ENCODE measurements around the gene STUB1. TPM values are rescaled to one million over a fixed set of nuclear protein-coding genes. Genes with fewer than 3 reads are reported as not detected.

The STUB1 gene
- total and polyA plus RNA-seq, 2 of the 8 experiments (the other 6 are each of a cell fraction or from before 2014, with no cell fraction given): 89.9 to 103 TPM

DNA sequence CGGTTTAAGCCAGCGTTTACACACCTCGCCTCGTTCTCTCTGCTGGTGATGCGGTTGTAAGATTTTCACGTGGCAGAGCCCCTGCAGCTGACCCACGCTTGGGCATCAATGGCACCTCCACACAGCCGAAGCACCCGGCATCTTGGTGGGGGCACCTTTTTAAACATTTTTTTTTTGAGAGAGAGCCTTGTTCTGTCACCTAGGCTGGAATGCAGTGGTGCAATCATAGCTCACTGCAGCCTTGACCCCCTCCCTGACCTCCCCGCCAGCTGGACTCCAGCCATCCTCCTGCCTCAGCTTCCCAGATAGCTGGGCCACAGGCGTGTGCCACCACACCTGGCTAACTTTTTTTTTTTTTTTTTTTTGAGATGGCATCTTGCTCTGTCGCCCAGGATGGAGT is 26.2 kb upstream of the STUB1 start:
- Histone ChIP-seq H3K9me3 (ENCODE audit: insufficient read depth in 2 of 2, low read depth in 1 of 2, low read length in 1 of 2) (no peaks in the 10 kb centered on the region), H2AFZ (ENCODE audit: low read length) (no peak overlapping the region), H3K36me3 (ENCODE audit: control insufficient read depth in 2 of 4, insufficient read depth in 4 of 4, low read length in 3 of 4) (peaks cover 0 to 44% (median 2%) of the 10 kb centered on the region in 4 experiments; a peak in 3 of 8 replicates), H2BK20ac (ENCODE audit: low read length) (no peak overlapping the region), H3K4ac (replicated peaks; ENCODE audit: insufficient read length, low read depth, low read length) (no peak overlapping the region), H3K4me1 (replicated peaks in 1 of 4; ENCODE audit: control insufficient read depth in 3 of 4, insufficient read depth in 4 of 4, low read length in 3 of 4) (peaks cover 0 to 2% (median under 1%) of the 10 kb centered on the region in 4 experiments; a peak in 2 of 7 replicates), H3K79me1 (ENCODE audit: low read depth, low read length) (no peaks in the 10 kb centered on the region), H3K4me3 (ENCODE audit: extremely low read depth in 1 of 4, insufficient read depth in 2 of 4, low read depth in 3 of 4, low read length in 4 of 4) (no peak overlapping the region), H4K5ac (ENCODE audit: insufficient read length, low read depth, low read length) (no peak overlapping the region), H4K8ac (ENCODE audit: extremely low read depth, insufficient read depth, low read length) (no peak overlapping the region), H3K27ac (ENCODE audit: low read depth, low read length) (no peak overlapping the region), H3K27me3 (replicated peaks in 1 of 4; ENCODE audit: control insufficient read depth in 3 of 4, extremely low read depth in 1 of 4, insufficient read depth in 3 of 4, low read length in 3 of 4) (no peaks in the 10 kb centered on the region), H3K56ac (replicated peaks; ENCODE audit: insufficient read length, low read depth, low read length) (no peak overlapping the region), H2BK5ac (ENCODE audit: low read depth, low read length) (no peak overlapping the region), H3K23me2 (ENCODE audit: low read depth, low read length) (peaks cover 2% of the 10 kb centered on the region; the same call in 1 of the 2 replicates), H3K9ac (replicated peaks in 1 of 4; ENCODE audit: extremely low read depth in 1 of 4, low read depth in 3 of 4, low read length in 3 of 4) (no peak overlapping the region), H3K79me2 (ENCODE audit: control insufficient read depth in 1 of 2, insufficient read depth in 2 of 2, low read length in 2 of 2) (no peaks in the 10 kb centered on the region), H3K4me2 (ENCODE audit: insufficient read depth in 1 of 2, low read depth in 2 of 2, low read length in 2 of 2) (no peak overlapping the region), H2BK12ac (ENCODE audit: low read depth, low read length) (no peak overlapping the region), H4K20me1 (replicated peaks in 1 of 2; ENCODE audit: control insufficient read depth in 1 of 2, insufficient read depth in 2 of 2, low read length in 2 of 2) (peaks cover 0 to 2% of the 10 kb centered on the region in 2 experiments), H2BK15ac (ENCODE audit: low read length) (no peak overlapping the region), H2BK120ac (replicated peaks; ENCODE audit: low read depth, low read length) (no peak overlapping the region), H3K18ac (ENCODE audit: extremely low read depth, low read length) (no peak overlapping the region), H2AK5ac (ENCODE audit: low read depth, low read length) (no peak overlapping the region), H3K23ac (ENCODE audit: insufficient read length) (no peak overlapping the region), H4K91ac (replicated peaks; ENCODE audit: insufficient read length, low read length) (no peak overlapping the region), H3K14ac (ENCODE audit: insufficient read length) (no peak overlapping the region)
- DNase-seq (ENCODE audit: low read depth in 1 of 2, low spot score in 2 of 2): no peak
- WGBS, 2 experiments (ENCODE audit: extremely low coverage in 1 of 2, insufficient coverage in 1 of 2, insufficient read length in 1 of 2, insufficient replicate concordance in 2 of 2, low coverage in 1 of 2, low lambda C conversion rate in 2 of 2, missing lambda C conversion rate in 1 of 2): 91% methylated on average over 11 of the region's 12 CpGs; no CpG with 5 or more reads in 1 of the 2 experiments
- FAIRE-seq: no peak
- ChIA-PET POLR2A (ENCODE audit: partially characterized antibody) (interaction anchor here (0.5 to 0.7 kb wide), 3 partner anchors 9 to 66 kb away, joined by 3 read pairs; no protein-coding TSS in a partner anchor), CTCF (ENCODE audit: partially characterized antibody) (interaction anchor here (0.5 to 7.9 kb wide), 7 partner anchors 10 to 78 kb away, joined by 3 to 104 read pairs (median 3); partner anchors contain the start of gene RHOT2)
- TF ChIP-seq EZH2 (IDR thresholded peaks at IDR 0.05; ENCODE audit: low read depth, low read length, severe bottlenecking): no peak
- no peak for TF ChIP-seq SIN3A (conservative IDR thresholded peaks at IDR 0.05 in 1 of 2, IDR thresholded peaks at IDR 0.05 in 1 of 2; ENCODE audit: low read depth in 1 of 2, low read length in 2 of 2)
- TF ChIP-seq TEAD4 (IDR thresholded peaks at IDR 0.05; ENCODE audit: low read depth, low read length): no peak
- no peak for TF ChIP-seq HDAC2 (IDR thresholded peaks at IDR 0.05; ENCODE audit: borderline replicate concordance in 1 of 2, low read depth in 2 of 2, low read length in 2 of 2)
- TF ChIP-seq FOSL1 (IDR thresholded peaks at IDR 0.05; ENCODE audit: insufficient read depth, low read depth, low read length): no peak
- no peak for TF ChIP-seq RAD21 (IDR thresholded peaks at IDR 0.05 in 1 of 2, conservative IDR thresholded peaks at IDR 0.05 in 1 of 2; ENCODE audit: low read depth in 2 of 2, low read length in 2 of 2)
- no peak for TF ChIP-seq SAP30 (IDR thresholded peaks at IDR 0.05; ENCODE audit: insufficient read depth, insufficient replicate concordance, low read length)
- TF ChIP-seq CREB1 (IDR thresholded peaks at IDR 0.05): no peak
- TF ChIP-seq E2F6 (IDR thresholded peaks at IDR 0.05): no peak
- no peak for TF ChIP-seq HDAC6 (IDR thresholded peaks at IDR 0.05; ENCODE audit: low read depth, low read length)
- no peak for TF ChIP-seq TAF7 (optimal IDR thresholded peaks at IDR 0.05; ENCODE audit: borderline replicate concordance, low read depth, low read length)
